ENCODE results near the gene CKAP2L. TPM values are rescaled to one million over a fixed set of nuclear protein-coding genes. Genes with fewer than 3 reads are reported as not detected.

CKAP2L gene
- total and polyA plus RNA-seq, 9 of the 15 experiments (the other 6 are each of a cell fraction or from before 2014, with no cell fraction given) = 10.4 to 21.9 (median 14.2) TPM

DNA sequence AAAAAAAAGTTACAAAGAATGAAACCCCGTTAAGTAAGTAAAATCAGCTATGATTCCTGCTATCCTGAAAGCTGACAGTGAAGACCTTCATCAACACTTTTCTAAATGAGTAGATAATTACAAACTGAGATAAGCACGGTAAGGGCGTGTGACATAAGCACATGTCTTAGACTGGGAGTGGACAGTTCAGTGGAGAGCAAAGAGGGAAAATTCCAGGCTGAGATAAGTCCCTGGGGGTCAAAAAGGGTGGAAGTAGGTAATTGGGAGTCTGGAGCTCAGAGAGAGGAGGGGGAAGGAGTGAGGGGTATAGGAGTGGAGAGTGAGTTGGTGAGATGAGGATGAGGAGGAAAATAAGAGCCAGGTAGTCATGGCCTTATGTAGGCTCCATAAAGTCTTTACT, 24.2 kb upstream of the CKAP2L start (continued):
- TF ChIP-seq ZNF609 (CRISPR knock-in tag; IDR thresholded peaks at IDR 0.05; ENCODE audit: borderline replicate concordance) (no peak), MXI1 (IDR thresholded peaks at IDR 0.05; ENCODE audit: low read depth, low read length) (no peak), MTA1 (IDR thresholded peaks at IDR 0.05; ENCODE audit: borderline replicate concordance) (peak; percentile 64; the same call in 1 of the 2 replicates), WHSC1 (IDR thresholded peaks at IDR 0.05; ENCODE audit: low read length) (no peak), ADNP (tag; IDR thresholded peaks at IDR 0.05) (0 out of 2 replicates have a peak, but pooled peaks have one; percentile 25), CSDE1 (IDR thresholded peaks at IDR 0.05) (no peak), E2F3 (CRISPR knock-in tag; IDR thresholded peaks at IDR 0.05) (no peak)
